Natural killer cell (primary cell): ENCODE results near the gene ZNF611. TPM values are rescaled to one million over a fixed set of nuclear protein-coding genes. Genes with fewer than 3 reads are reported as not detected.
A peak's percentile ranks its signal among the peaks of the same experiment; 100 is the strongest.
"Not testable (repeated sequence)": the region's sequence is repeated elsewhere in the genome, so short reads cannot be mapped to it uniquely, and the experiment has no call there.

Experiments used
- ATAC-seq, 3 donors: fragments of 150-1000 bp in 2 of 3; fragments of 200-7000 bp in 1 of 3; cut with Tn5 transposase; 1 replicate in 1 of 3; 2 replicates in 2 of 3; pipeline ENCODE4 v1.10.0; 2021; ENCODE audit warnings: mild to moderate bottlenecking in 2 of 3, moderate library complexity in 2 of 3
- DNase-seq, 2 donors: peaks; one replicate each; pipeline versions ENCODE4 v3.0.0 to v3.0.0-alpha.2; 2013 to 2021; ENCODE audit warnings: mixed read lengths in 1 of 2
- H3K27ac ChIP-seq: one replicate; pipeline ENCODE4 v1.5.1; 2013; ENCODE audit warnings: mild to moderate bottlenecking, low read length
- H3K27me3 ChIP-seq: one replicate; pipeline ENCODE4 v1.6.1; 2013; ENCODE audit warnings: low read length; ENCODE audit not compliant: control insufficient read depth, insufficient read depth
- H3K36me3 ChIP-seq: one replicate; pipeline ENCODE4 v1.6.1; 2013; ENCODE audit warnings: low read length; ENCODE audit not compliant: control insufficient read depth, insufficient read depth
- H3K4me1 ChIP-seq: one replicate; pipeline ENCODE4 v1.6.1; 2013; ENCODE audit warnings: low read length; ENCODE audit not compliant: control insufficient read depth, insufficient read depth
- H3K4me3 ChIP-seq: one replicate; pipeline ENCODE4 v1.5.1; 2013; ENCODE audit warnings: low read length
- H3K9me3 ChIP-seq: one replicate; pipeline ENCODE4 v1.6.1; 2013; ENCODE audit warnings: low read length; ENCODE audit not compliant: control insufficient read depth, insufficient read depth
- H3K27ac Mint-ChIP-seq, 2 donors: one replicate each; pipeline ENCODE4 v1.8.0; 2022; ENCODE audit warnings: mild to moderate bottlenecking in 2 of 2, mixed read lengths in 2 of 2, moderate library complexity in 1 of 2
- H3K27me3 Mint-ChIP-seq, 2 donors: one replicate each; pipeline ENCODE4 v1.8.0; 2022; ENCODE audit warnings: low read depth in 2 of 2, mixed read lengths in 2 of 2
- H3K36me3 Mint-ChIP-seq: one replicate; pipeline ENCODE4 v1.8.0; 2022; ENCODE audit warnings: mixed read lengths
- H3K4me1 Mint-ChIP-seq, 2 donors: one replicate each; pipeline ENCODE4 v1.8.0; 2022; ENCODE audit warnings: mixed read lengths in 2 of 2
- H3K4me3 Mint-ChIP-seq: one replicate; pipeline ENCODE4 v1.8.0; 2022; ENCODE audit warnings: mild to moderate bottlenecking, moderate library complexity, mixed read lengths
- H3K9me3 Mint-ChIP-seq, 2 donors: one replicate each; pipeline ENCODE4 v1.8.0; 2022; ENCODE audit warnings: mixed read lengths in 2 of 2
- WGBS: methylation state at CpG from one replicate; pipeline ENCODE4 v1.1.7; 2013; ENCODE audit warnings: missing lambda C conversion rate; ENCODE audit not compliant: insufficient coverage; 5-methylcytosine and 5-hydroxymethylcytosine counted together
- intact Hi-C: fragments of 100-400 bp; cut with micrococcal nuclease; formaldehyde crosslinking; loops from one replicate; pipeline ENCODE4 v1.14.2; 2022
- total RNA-seq, 4 donors: library from RNA; stranded (reverse); fragments of 120-200 nt in 1 of 4; gene quantifications; one replicate each; pipeline versions ENCODE4 v1.2.3 to v1.2.4, GENCODE V29; 2013 to 2022
- TF ChIP-seq, protein P1 (sequence below): fragments of 200-600 bp; IDR thresholded peaks from one replicate; pipeline ENCODE4 v1.8.0; 2022; ENCODE audit warnings: antibody characterized with exemption

ZNF611 gene
- total RNA-seq, 3 donors from 2014 or later (not counting 1 experiment from before 2014, with no cell fraction given): 41.2 to 58.0 (median 44.2) TPM

DNA sequence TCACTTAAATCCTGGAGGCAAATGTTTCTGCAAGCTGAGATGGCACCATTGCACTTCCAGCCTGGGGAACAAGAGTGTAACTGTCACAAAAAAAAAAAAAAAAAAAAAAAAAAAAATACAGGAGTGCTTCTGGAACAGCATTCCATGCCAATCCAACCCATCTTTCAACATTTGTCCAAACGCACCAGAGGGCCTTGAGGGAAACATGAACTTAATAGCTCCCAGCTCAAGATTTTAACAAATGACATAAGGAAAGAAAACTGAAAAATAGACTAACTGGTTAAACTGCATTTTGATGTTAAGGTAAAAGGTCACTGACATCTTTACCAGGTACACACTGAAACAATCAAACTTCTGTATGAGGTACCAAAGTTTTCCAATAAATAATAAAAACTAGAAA is 49.0 kb downstream of the ZNF611 start:
- H3K9me3 Mint-ChIP-seq: no peaks in the 10 kb centered on the region
- H3K27ac Mint-ChIP-seq: no peak overlapping the region
- no CpG with 5 or more reads among the region's 1 CpG for WGBS
- no peaks in the 10 kb centered on the region for H3K27me3 ChIP-seq
- peaks cover 11% of the 10 kb centered on the region for H3K4me1 ChIP-seq
- H3K27ac ChIP-seq: no peak overlapping the region
- no peak overlapping the region for H3K4me3 ChIP-seq
- no peaks in the 10 kb centered on the region for H3K27me3 Mint-ChIP-seq
- H3K36me3 ChIP-seq: no peaks in the 10 kb centered on the region
- intact Hi-C loops: no loop called here
- no peak overlapping the region for H3K4me3 Mint-ChIP-seq
- H3K36me3 Mint-ChIP-seq: no peaks in the 10 kb centered on the region
- DNase-seq (no peak), ATAC-seq (no peak)
- H3K4me1 Mint-ChIP-seq: peaks cover 31 to 42% of the 10 kb centered on the region in 2 donors
- no peaks in the 10 kb centered on the region for H3K9me3 ChIP-seq
- TF ChIP-seq, protein P1, sequence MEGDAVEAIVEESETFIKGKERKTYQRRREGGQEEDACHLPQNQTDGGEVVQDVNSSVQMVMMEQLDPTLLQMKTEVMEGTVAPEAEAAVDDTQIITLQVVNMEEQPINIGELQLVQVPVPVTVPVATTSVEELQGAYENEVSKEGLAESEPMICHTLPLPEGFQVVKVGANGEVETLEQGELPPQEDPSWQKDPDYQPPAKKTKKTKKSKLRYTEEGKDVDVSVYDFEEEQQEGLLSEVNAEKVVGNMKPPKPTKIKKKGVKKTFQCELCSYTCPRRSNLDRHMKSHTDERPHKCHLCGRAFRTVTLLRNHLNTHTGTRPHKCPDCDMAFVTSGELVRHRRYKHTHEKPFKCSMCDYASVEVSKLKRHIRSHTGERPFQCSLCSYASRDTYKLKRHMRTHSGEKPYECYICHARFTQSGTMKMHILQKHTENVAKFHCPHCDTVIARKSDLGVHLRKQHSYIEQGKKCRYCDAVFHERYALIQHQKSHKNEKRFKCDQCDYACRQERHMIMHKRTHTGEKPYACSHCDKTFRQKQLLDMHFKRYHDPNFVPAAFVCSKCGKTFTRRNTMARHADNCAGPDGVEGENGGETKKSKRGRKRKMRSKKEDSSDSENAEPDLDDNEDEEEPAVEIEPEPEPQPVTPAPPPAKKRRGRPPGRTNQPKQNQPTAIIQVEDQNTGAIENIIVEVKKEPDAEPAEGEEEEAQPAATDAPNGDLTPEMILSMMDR: no peak

DNA sequence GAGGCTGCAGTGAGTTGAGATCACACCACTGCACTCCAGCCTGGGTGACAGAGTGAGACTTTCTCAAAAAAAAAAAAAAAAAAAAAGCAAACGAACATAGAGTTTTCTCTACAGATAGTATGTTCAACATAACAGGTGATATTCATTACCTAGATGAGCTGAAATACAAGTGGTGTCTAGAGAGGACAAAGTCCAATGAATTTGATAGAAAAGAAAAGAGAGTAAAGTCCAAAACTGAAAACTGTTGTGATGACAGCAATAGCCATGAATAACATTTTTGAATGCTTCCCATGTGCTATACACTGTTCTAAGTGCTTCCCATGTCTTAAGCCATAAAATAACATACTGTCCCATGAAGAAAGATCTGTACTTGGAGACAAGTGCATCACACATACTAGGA is 53.6 kb downstream of the ZNF611 start:
- WGBS: no CpG with 5 or more reads among the region's 1 CpG
- H3K27me3 Mint-ChIP-seq, ATAC-seq, H3K27me3 ChIP-seq, H3K4me3 Mint-ChIP-seq, H3K27ac ChIP-seq, H3K9me3 Mint-ChIP-seq, DNase-seq, intact Hi-C loops, H3K36me3 Mint-ChIP-seq, H3K9me3 ChIP-seq, H3K4me1 ChIP-seq, H3K36me3 ChIP-seq, H3K27ac Mint-ChIP-seq, H3K4me3 ChIP-seq: not testable (repeated sequence)
- H3K4me1 Mint-ChIP-seq: peaks cover 26 to 29% of the 10 kb centered on the region in 2 donors

DNA sequence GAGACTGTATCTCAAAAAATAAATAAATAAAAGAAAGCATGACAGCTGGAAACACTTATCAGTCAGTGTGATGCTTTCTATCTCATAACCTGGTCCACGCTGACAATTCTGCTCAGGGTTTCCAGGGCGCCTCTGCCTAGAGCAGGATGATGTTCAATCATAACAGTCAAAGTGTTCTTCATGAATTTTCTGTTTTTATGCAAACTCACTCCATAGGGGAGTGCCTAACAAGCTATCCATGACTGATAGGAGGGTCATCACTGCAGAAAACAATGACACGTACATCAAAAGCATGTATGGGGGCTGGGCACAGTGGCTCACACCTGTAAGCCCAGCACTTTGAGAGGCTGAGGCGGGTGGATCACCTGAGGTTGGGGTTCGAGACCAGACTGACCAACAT is 55.2 kb downstream of the ZNF611 start:
- peak overlapping the region in 1 of 2 donors; percentile 10 for H3K27ac Mint-ChIP-seq

DNA sequence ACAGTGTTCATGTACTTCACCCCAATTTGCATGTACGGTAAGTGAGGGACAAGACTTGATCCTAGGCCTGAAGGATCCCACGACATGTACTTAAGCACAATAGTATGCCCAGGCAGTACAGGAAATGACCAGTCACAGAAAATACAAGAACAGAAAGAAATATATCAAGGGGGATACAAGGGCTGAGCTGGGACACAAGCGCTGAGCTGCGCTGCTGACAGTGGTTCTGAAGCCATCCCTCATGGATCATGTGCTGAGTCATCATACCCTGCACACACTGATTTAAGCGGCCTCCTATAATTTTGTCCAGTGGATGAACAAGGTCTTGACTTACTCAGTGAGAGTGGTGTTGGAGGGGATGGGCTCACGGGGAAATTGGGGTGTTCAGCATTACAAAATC is 59.6 kb downstream of the ZNF611 start:
- ATAC-seq, H3K4me3 Mint-ChIP-seq, DNase-seq, H3K36me3 Mint-ChIP-seq, H3K4me3 ChIP-seq, H3K9me3 Mint-ChIP-seq, H3K36me3 ChIP-seq, intact Hi-C loops, H3K27me3 ChIP-seq, H3K9me3 ChIP-seq, H3K27ac ChIP-seq, H3K27me3 Mint-ChIP-seq: not testable (repeated sequence)
- Mint-ChIP-seq H3K27ac (peak overlapping the region; percentile 64 to 75), H3K4me1 (peaks cover 42 to 45% of the 10 kb centered on the region in 2 donors)
- peaks cover 14% of the 10 kb centered on the region for H3K4me1 ChIP-seq
- WGBS: 94% methylated on average over 6 of the region's 6 CpGs

More for the DNA sequence above, 55.2 kb downstream of the ZNF611 start:
- DNase-seq (no peak), ATAC-seq (no peak)
- WGBS: 95% methylated on average over 5 of the region's 5 CpGs
- Histone ChIP-seq H3K27ac (no peak overlapping the region), H3K9me3 (no peaks in the 10 kb centered on the region), H3K36me3 (no peaks in the 10 kb centered on the region), H3K4me1 (peaks cover 3% of the 10 kb centered on the region), H3K4me3 (no peak overlapping the region), H3K27me3 (no peaks in the 10 kb centered on the region)
- Mint-ChIP-seq H3K4me1 (peaks cover 28 to 40% of the 10 kb centered on the region in 2 donors), H3K4me3 (no peak overlapping the region), H3K9me3 (no peaks in the 10 kb centered on the region), H3K27me3 (no peaks in the 10 kb centered on the region), H3K36me3 (no peaks in the 10 kb centered on the region)
- intact Hi-C loops: no loop called here
- TF ChIP-seq, protein P1: no peak
